HEK293T (cell line): ENCODE measurements around the gene LMX1B.

Experiments
- CTCF ChIA-PET: fragments of 350-600 bp; formaldehyde crosslinking; extraction: SDS; loops from one replicate; lab custom pipeline; 2021; ENCODE audit warnings: antibody characterized with exemption, inconsistent platforms; lab: Yijun Ruan, JAX
- POLR2A ChIA-PET: fragments of 350-600 bp; formaldehyde crosslinking; extraction: SDS; loops from one replicate; lab custom pipeline; 2020; ENCODE audit warnings: antibody characterized with exemption, inconsistent platforms; lab: Yijun Ruan, JAX
- DNase-seq: peaks from one replicate; pipeline ENCODE4 v3.0.0; 2012; ENCODE audit warnings: mixed read lengths; ENCODE audit errors: extremely low spot score
- ARNT ChIP-seq: fragments of 450-650 bp; IDR thresholded peaks from 2 replicates; pipeline ENCODE4 v1.6.1; 2017; ENCODE audit warnings: mild to moderate bottlenecking
- BHLHE40 ChIP-seq: fragments of 450-650 bp; IDR thresholded peaks from 2 replicates; pipeline ENCODE4 v1.6.1; 2016; ENCODE audit warnings: mild to moderate bottlenecking, moderate library complexity, borderline replicate concordance
- CTBP1 ChIP-seq: fragments of 450-650 bp; IDR thresholded peaks from 2 replicates; pipeline ENCODE4 v1.6.1; 2016; ENCODE audit warnings: borderline replicate concordance
- ELF4 ChIP-seq: fragments of 450-650 bp; IDR thresholded peaks from 2 replicates; pipeline ENCODE4 v1.6.1; 2017; ENCODE audit warnings: antibody characterized with exemption
- FOXA1 ChIP-seq: fragments of 450-650 bp; IDR thresholded peaks from 2 replicates; pipeline ENCODE4 v1.6.1; 2016; ENCODE audit warnings: mild to moderate bottlenecking
- FOXK2 ChIP-seq: fragments of 450-650 bp; IDR thresholded peaks from 2 replicates; pipeline ENCODE4 v1.6.1; 2016; ENCODE audit warnings: mild to moderate bottlenecking
- FOXM1 ChIP-seq: fragments of 450-650 bp; IDR thresholded peaks from 2 replicates; pipeline ENCODE4 v1.6.1; 2017; ENCODE audit warnings: mild to moderate bottlenecking, borderline replicate concordance
- HDGF ChIP-seq: fragments of 450-650 bp; IDR thresholded peaks from 2 replicates; pipeline ENCODE4 v1.6.1; 2017; ENCODE audit warnings: antibody characterized with exemption, borderline replicate concordance
- L3MBTL2 ChIP-seq: fragments of 450-650 bp; conservative IDR thresholded peaks from 2 replicates; pipeline ENCODE4 v1.6.1; 2016; ENCODE audit warnings: mild to moderate bottlenecking
- LEF1 ChIP-seq: fragments of 450-650 bp; IDR thresholded peaks from 2 replicates; pipeline ENCODE4 v1.6.1; 2017; ENCODE audit warnings: mild to moderate bottlenecking, borderline replicate concordance
- NFRKB ChIP-seq: fragments of 450-650 bp; IDR thresholded peaks from 2 replicates; pipeline ENCODE4 v1.6.1; 2016; ENCODE audit warnings: mild to moderate bottlenecking, moderate library complexity
- PKNOX1 ChIP-seq: fragments of 450-650 bp; IDR thresholded peaks from 2 replicates; pipeline ENCODE4 v1.6.1; 2016
- SP1 ChIP-seq: fragments of 450-650 bp; IDR thresholded peaks from 2 replicates; pipeline ENCODE4 v1.6.1; 2017
- SUZ12 ChIP-seq: fragments of 450-650 bp; IDR thresholded peaks from 2 replicates; pipeline ENCODE4 v1.6.1; 2016; ENCODE audit warnings: mild to moderate bottlenecking
- TARDBP ChIP-seq: fragments of 450-650 bp; IDR thresholded peaks from 2 replicates; pipeline ENCODE4 v1.6.1; 2016
- ZNF384 ChIP-seq: fragments of 450-650 bp; IDR thresholded peaks from 2 replicates; pipeline ENCODE4 v1.6.1; 2016

LMX1B gene

GRCh38 chr9:126628969-126629674 is 15.4 kb downstream of the LMX1B start:
- ChIA-PET POLR2A (no interaction called here), CTCF (interaction anchor here (1.3 kb wide), 1 partner anchor 78 kb away, joined by 3 read pairs; no protein-coding TSS in a partner anchor)
- no peak for DNase-seq
- TF ChIP-seq NFRKB (no peak), TARDBP (no peak), SUZ12 (no peak), ZNF384 (no peak), FOXA1 (no peak), L3MBTL2 (no peak), ELF4 (no peak), HDGF (no peak)

DNA sequence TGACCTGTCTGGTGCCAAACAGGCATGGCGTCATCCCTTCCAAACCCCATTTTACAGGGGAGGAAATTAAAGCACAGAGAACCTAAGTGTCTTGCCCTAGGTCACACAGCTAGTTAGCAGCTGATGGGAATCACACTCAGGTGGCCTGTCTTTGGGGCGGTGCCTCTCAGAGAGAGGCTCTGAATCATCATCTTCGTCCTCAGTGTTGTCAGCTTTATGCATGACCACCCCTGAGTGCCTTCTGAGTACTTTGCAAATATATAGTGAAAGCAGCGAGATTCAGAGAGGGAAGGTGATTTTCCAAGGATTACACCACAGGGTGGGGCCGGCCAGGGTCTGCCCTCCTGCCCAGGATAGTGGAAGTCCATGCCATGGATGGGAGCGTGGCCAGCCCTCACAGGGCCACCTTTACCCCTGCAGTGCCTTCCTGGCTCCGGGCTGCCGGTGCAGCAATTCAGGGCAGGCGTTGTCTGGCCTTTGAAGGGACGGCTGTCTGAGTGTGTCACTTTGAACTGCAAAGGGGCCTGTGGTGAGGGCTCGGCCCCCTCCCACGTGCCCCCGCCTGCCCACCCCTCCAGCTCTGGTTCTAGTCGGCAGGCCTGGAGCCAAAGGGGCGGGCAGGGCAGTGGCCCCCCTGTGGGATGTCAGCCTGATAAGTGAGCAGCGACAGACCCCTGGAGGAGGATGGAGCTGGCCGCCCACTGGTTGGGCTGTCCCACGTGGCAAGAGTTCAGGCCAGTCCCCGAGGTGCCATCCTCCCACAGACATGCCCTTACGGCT is 16.9 kb downstream of the LMX1B start:
- DNase-seq: no peak
- ChIA-PET POLR2A (interaction anchor here (0.9 kb wide), 1 partner anchor 17 kb away, joined by 4 read pairs; the partner anchor contains the start of gene LMX1B), CTCF (no interaction called here)
- no peak for TF ChIP-seq L3MBTL2
- no peak for TF ChIP-seq PKNOX1
- no peak for TF ChIP-seq ELF4
- TF ChIP-seq SP1: no peak
- no peak for TF ChIP-seq HDGF
- TF ChIP-seq FOXK2: no peak
- no peak for TF ChIP-seq ZNF384

- ChIA-PET CTCF (no interaction called here), POLR2A (interaction anchor here (0.9 kb wide), 1 partner anchor 18 kb away, joined by 4 read pairs; the partner anchor contains the start of gene LMX1B)
- TF ChIP-seq PKNOX1 (no peak), FOXK2 (no peak), BHLHE40 (no peak), LEF1 (no peak), TARDBP (no peak)
- no peak for DNase-seq
Measured at GRCh38 chr9:126631254-126631653, 17.5 kb downstream of the LMX1B start.

DNA sequence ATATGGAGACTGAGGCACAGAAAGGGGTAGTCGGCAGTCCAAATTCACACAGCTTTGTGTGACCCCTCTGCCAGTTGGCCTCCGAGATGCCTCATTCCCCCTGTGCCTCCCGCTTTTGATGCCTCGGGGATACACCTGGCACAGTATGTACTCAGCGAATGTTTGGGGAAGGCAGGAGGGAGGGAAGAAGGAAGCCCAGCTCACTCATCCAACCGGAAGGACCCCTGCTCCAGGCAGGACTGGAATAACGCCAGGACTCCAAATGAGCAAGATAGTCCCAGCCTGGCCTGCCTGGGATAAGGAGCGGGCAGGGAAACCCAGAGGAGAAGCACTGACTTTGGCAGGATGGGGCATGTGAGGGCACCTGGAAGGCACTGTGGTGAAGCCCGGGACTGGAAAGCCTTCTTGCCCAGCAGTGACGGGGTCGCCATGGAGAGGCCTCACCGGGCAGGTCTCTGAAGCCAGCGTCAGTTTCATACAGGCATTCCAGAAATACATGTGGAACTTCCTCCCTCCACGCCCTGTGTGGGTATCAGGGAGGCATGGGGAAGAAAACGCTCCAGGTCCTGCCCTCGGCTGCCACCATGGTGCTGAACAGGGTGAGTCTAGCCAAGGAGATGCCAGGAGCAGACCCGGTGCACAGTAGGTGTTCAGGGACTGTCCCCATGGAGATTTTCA is 20.3 kb downstream of the LMX1B start:
- TF ChIP-seq L3MBTL2 (no peak), CTBP1 (no peak), FOXA1 (no peak), BHLHE40 (no peak), PKNOX1 (no peak), ZNF384 (no peak), HDGF (no peak)
- no peak for DNase-seq
- POLR2A ChIA-PET: no interaction called here
- CTCF ChIA-PET: no interaction called here

GRCh38 chr9:126635061-126635460 is 21.3 kb downstream of the LMX1B start:
- ChIA-PET POLR2A (no interaction called here), CTCF (no interaction called here)
- TF ChIP-seq ARNT: no peak
- no peak for TF ChIP-seq L3MBTL2
- no peak for TF ChIP-seq BHLHE40
- TF ChIP-seq ZNF384: no peak
- no peak for TF ChIP-seq LEF1
- TF ChIP-seq FOXA1: no peak
- no peak for TF ChIP-seq FOXK2
- no peak for TF ChIP-seq ELF4
- TF ChIP-seq HDGF: no peak
- TF ChIP-seq FOXM1: no peak
- no peak for TF ChIP-seq SUZ12
- TF ChIP-seq NFRKB: no peak
- DNase-seq: no peak

DNA sequence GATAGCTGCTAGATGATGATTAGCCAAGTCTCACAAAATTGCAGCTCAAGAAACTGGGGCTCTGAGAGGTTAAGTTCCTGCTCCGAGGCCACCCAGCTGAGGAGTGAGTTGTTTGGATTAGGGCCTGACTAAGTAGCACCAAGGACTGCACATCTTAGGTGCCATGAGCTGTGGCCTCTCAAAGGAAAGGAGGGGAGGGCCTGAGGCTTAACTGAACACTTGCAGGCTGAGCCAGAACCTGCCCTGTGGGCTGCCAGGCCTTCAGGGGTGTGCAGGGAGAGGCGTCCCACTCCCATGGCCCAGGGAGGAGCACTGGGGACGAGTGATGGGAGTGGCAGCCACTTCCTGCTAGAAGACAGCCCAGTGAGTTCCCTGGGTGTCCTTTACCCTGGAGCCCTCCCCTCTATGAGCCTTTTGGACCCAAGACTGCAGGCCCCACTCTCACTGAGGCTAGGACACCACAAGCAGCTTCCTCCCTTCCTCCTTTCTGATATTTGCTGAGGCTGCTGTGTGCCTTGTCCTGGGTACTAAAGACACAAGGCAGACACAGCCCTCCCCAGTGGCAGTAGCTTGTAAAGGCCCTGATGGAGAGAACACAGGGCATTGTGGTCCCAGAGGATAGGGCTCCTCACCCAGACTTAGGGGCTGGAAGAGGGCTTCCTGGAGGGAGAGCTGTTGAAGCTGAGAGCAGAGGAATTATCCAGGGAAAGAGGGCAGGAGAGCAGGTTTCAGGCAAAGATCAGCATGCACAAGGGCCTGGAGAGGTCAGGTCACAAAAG is 22.1 kb downstream of the LMX1B start:
- ChIA-PET CTCF (no interaction called here), POLR2A (no interaction called here)
- TF ChIP-seq SP1 (no peak), NFRKB (no peak), BHLHE40 (no peak), ELF4 (no peak), LEF1 (no peak), CTBP1 (no peak), SUZ12 (no peak), L3MBTL2 (no peak), TARDBP (no peak), FOXA1 (no peak), PKNOX1 (no peak), FOXM1 (no peak), ARNT (no peak), ZNF384 (no peak), HDGF (no peak)
- DNase-seq: no peak
